SH-SY5Y (cell line): ENCODE measurements around the gene DBN1.

ENCODE experiments used
- GATA2 ChIP-seq: IDR thresholded peaks from 2 replicates; pipeline ENCODE4 v1.6.1; 2011; ENCODE audit warnings: mild to moderate bottlenecking, low read depth, low read length
- GATA3 ChIP-seq: IDR thresholded peaks from 2 replicates; pipeline ENCODE4 v1.6.1; 2011; ENCODE audit warnings: low read depth, mild to moderate bottlenecking, low read length, moderate library complexity

- no peak for TF ChIP-seq GATA2
- no peak for TF ChIP-seq GATA3
These were observed 39.7 kb downstream of the DBN1 start for GRCh38 chr5:177433658-177434217.
